Activated CD4-positive, alpha-beta T cell treated with anti-CD3 and anti-CD28 coated beads, Interleukin-2, amount 50 U/mL, for 16 hours (primary cell): Measurements from ENCODE around the gene ZNF84.

ENCODE experiments used
- DNase-seq: peaks from one replicate; pipeline ENCODE4 v3.0.0-alpha.2; 2020

ZNF84 gene

DNA sequence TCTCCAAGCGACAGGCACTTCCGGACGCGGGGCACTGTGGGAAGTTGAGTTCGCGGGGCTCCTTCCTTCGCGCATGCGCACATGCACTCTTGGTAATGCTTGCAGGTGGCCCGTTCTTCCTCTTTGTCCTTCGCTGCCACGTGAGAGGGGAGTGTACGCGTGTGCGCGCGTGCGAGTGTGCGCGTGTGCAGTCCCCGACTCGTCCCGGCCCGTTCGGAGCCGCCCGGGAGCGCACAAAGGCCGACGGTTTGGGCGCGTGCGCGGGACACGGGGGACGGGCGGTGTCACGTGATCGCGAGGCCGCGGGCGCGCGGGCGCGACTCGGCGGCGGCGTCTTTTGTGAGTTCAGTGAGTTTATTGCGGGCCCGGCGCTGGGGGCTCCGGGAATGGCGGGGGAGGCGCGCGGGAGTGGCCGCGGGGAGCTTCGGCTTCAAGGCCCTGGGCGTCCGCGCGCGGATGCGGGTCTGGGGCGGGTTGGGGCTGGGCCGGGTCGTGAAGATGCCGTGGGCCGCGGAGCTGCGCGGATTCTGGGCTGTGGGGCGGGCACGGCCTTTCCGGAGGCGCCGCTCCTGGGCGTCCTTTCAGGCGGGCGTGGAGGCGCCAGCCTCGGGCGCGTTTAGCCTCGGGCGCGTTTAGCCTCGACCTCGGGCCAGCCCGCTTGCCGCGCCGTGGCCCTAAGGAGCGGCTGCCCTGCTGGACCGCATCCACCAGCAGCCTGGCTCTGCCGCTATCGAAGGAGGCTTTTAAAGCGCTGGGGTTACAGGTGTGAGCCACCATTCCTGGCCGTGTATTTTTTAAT is at the start of gene ZNF84:
TSS of gene ZNF84 (plus strand) at position 303 of the 799 bp plus-strand sequence. CDS start 3,959 bp downstream, outside the sequence.
- peak; percentile 97 for DNase-seq

GRCh38 chr12:132998741-132999140 is 38.6 kb upstream of the ZNF84 start:
- no peak for DNase-seq

- no peak for DNase-seq
Observed at GRCh38 chr12:133010657-133011297, 26.5 kb upstream of the ZNF84 start.

- DNase-seq, result no peak
Observed at GRCh38 chr12:133023566-133023965, 13.7 kb upstream of the ZNF84 start.

- DNase-seq, result no peak
Observed at GRCh38 chr12:133026996-133027395, 10.3 kb upstream of the ZNF84 start.

- no peak for DNase-seq
Observed at GRCh38 chr12:133038118-133038709, 905 bp downstream of the ZNF84 start.

GRCh38 chr12:133046698-133047097 is 9.4 kb downstream of the ZNF84 start:
- no peak for DNase-seq

- no peak for DNase-seq
Observed at GRCh38 chr12:133057446-133057845, 20.1 kb downstream of the ZNF84 start.

DNA sequence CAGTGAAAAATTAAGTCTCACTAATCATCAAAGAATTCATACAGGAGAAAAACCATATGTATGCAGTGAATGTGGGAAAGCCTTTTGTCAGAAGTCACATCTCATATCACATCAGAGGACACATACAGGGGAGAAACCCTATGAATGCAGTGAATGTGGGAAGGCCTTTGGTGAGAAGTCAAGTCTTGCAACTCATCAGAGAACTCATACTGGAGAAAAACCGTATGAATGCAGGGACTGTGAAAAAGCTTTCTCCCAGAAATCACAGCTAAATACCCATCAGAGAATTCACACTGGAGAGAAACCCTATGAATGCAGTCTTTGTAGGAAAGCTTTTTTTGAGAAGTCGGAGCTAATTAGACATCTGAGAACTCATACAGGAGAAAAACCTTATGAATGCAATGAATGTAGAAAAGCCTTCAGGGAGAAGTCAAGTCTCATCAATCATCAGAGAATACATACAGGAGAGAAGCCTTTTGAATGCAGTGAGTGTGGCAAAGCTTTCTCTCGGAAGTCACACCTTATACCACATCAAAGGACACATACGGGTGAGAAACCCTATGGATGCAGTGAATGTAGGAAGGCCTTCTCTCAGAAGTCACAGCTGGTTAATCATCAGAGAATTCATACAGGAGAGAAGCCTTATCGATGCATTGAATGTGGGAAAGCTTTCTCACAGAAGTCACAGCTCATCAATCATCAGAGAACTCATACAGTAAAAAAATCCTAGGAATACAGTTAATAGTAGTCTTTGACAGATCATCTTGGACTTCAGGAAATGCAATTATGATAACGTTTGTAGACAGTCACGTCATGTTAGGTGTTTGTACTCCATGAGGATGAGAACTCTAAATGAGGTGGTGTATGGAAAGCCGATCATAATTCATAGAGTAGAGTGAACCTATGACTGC is 21.1 kb downstream of the ZNF84 start:
- no peak for DNase-seq

DNA sequence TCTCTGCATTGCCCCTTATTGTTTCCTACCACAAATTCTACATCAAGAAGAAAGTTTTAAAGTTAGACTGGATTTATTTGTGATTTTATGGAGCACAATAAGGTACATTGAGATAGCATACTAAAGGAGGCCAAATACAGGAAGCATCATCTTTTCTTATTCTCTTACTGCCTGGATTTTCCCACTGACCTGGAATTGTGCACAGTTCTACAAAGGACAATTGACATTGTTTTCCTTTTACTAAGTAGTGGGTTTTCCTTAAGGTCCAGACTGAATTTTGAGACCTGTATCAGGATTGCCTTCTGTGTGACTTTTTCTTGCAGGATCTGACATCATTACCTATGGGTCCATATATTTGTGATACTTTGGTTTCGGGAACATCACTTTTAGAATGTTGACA is 24.6 kb downstream of the ZNF84 start:
- DNase-seq, result no peak

GRCh38 chr12:133063556-133063955 is 26.2 kb downstream of the ZNF84 start:
- DNase-seq, result no peak

- no peak for DNase-seq
Observed at GRCh38 chr12:133073836-133074235, 36.5 kb downstream of the ZNF84 start.

GRCh38 chr12:133080026-133080367 is 42.7 kb downstream of the ZNF84 start:
- DNase-seq, result peak; percentile 96

GRCh38 chr12:133080368-133081158 is 43.3 kb downstream of the ZNF84 start, which contains the start of gene ZNF140:
Gene ZNF140, plus strand, starts transcription at chr12:133080923. Its CDS starts 398 bp downstream, at chr12:133081321.
- peak; percentile 96 for DNase-seq

DNA sequence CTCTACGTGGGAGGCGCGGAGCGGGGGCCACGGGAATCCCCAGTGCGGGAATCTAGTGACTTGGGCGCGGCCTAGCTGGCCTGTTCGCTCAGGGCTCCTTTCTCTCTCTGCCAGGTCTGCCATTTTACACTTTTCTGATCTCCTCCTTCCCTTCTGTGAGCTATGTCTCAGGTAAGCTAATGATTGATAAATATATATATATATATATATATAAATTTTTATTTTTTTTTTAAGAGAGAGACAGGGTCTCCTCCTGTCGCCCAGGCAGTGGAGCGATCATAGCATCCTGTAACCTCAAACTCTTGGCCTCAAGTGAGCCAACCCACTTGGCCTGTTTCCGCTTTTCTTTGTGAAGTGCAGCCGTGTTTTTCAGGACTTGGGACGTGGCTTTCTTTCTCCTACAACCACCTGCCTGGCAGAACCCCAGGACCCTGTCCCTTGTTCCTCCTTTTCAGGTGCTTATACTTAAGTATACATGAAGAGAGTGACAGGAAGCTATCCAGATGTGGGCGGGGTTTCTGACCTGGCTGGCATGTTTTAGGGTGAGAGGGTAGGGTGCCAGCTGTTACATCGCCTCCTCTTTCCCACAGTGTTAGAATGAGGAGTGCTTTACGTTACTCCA is 44.0 kb downstream of the ZNF84 start:
- DNase-seq, result no peak

DNA sequence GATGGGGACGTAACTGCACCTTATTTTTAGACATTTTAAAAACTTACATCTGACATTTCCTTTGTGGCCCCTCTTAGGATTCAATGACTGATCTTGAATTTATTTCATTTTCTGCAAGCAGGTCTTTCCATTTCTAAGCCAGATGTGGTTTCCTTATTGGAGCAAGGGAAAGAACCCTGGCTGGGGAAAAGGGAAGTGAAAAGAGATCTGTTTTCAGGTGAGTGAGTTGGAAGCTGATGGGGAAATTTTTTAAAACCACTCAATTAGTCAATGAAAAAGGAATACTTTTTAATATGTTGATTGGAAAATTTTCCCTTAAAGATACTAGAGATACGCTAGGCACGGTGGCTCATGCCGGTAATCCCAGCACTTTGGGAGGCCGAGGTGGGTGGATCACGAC is 46.0 kb downstream of the ZNF84 start:
- DNase-seq, result no peak

DNA sequence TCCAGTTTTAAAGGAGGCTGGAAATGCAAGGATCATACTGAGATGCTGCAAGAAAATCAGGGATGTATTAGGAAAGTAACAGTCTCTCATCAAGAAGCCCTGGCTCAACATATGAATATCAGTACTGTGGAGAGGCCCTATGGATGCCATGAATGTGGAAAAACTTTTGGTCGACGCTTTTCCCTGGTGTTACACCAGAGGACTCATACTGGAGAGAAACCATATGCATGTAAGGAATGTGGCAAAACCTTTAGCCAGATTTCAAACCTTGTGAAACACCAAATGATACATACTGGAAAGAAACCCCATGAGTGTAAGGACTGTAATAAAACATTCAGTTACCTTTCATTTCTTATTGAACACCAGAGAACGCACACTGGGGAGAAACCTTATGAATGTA is 68.3 kb downstream of the ZNF84 start:
- no peak for DNase-seq

DNA sequence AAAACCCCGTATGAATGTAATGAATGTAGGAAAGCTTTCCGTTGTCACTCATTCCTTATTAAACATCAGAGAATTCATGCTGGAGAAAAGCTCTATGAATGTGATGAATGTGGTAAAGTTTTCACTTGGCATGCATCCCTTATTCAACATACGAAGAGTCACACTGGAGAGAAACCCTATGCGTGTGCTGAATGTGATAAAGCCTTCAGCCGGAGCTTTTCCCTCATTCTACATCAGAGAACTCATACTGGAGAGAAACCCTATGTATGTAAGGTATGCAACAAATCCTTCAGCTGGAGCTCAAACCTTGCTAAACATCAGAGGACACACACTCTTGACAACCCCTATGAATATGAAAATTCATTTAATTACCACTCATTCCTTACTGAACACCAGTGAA is 68.9 kb downstream of the ZNF84 start:
- no peak for DNase-seq

- no peak for DNase-seq
Observed at GRCh38 chr12:133107121-133107520, 69.8 kb downstream of the ZNF84 start.

GRCh38 chr12:133108150-133108549 is 70.8 kb downstream of the ZNF84 start:
- no peak for DNase-seq
